ENCODE results near the gene OR4M2.
"Not testable (repeated sequence)": the region's sequence is repeated elsewhere in the genome, so short reads cannot be mapped to it uniquely, and the experiment has no call there.

Gene OR4M2

GRCh38 chr15:22080227-22080626 is at the start of gene OR4M2:
Gene OR4M2, plus strand, starts transcription at chr15:22080527. Its CDS starts 98 bp downstream, at chr15:22080625.
- not testable (repeated sequence) for DNase-seq (ENCODE audit: low read depth); H3K4me3 ChIP-seq (ENCODE audit: control insufficient read depth, low read depth, low read length)

GRCh38 chr15:22069267-22069666 is 11.1 kb upstream of the OR4M2 start:
- not testable (repeated sequence) for DNase-seq (ENCODE audit: low read depth); H3K4me3 ChIP-seq (ENCODE audit: control insufficient read depth, low read depth, low read length)

GRCh38 chr15:22081386-22081785 is 1.1 kb downstream of the OR4M2 start:
- H3K4me3 ChIP-seq (ENCODE audit: control insufficient read depth, low read depth, low read length); DNase-seq (ENCODE audit: low read depth): not testable (repeated sequence)

- not testable (repeated sequence) for DNase-seq (ENCODE audit: low read depth); H3K4me3 ChIP-seq (ENCODE audit: control insufficient read depth, low read depth, low read length)
Observed at GRCh38 chr15:22098616-22099253, 18.4 kb downstream of the OR4M2 start.

- DNase-seq (ENCODE audit: low read depth); H3K4me3 ChIP-seq (ENCODE audit: control insufficient read depth, low read depth, low read length): not testable (repeated sequence)
Observed at GRCh38 chr15:22099289-22099891, 19.1 kb downstream of the OR4M2 start.

- not testable (repeated sequence) for DNase-seq (ENCODE audit: low read depth); H3K4me3 ChIP-seq (ENCODE audit: control insufficient read depth, low read depth, low read length)
Observed at GRCh38 chr15:22122033-22122432, 41.7 kb downstream of the OR4M2 start.

All from AG09309 (cell line).